Astrocyte (in vitro differentiated cells and primary cell): ENCODE data around the gene MDFIC2. TPM values are rescaled to one million over a fixed set of nuclear protein-coding genes. Genes with fewer than 3 reads are reported as not detected.
A peak's percentile ranks its signal among the peaks of the same experiment; 100 is the strongest.
"Not testable (repeated sequence)": the region's sequence is repeated elsewhere in the genome, so short reads cannot be mapped to it uniquely, and the experiment has no call there.

ENCODE experiments used
- DNase-seq: peaks from one replicate; pipeline ENCODE4 v3.0.0-alpha.2; 2010; ENCODE audit warnings: low read depth
- FAIRE-seq: peaks from 2 replicates; lab custom pipeline; 2011; peaks lifted over from hg19 to GRCh38; lab: Jason Lieb, UNC
- H2AFZ ChIP-seq: 2 replicates; pipeline ENCODE4 v1.6.0; 2012; ENCODE audit warnings: low read depth, low read length, inconsistent platforms
- H3K27ac ChIP-seq: 2 replicates; pipeline ENCODE4 v1.5.1; 2011; ENCODE audit warnings: low read depth, low read length, inconsistent platforms
- H3K27me3 ChIP-seq: 2 replicates; pipeline ENCODE4 v1.6.0; 2011; ENCODE audit warnings: low read length, inconsistent platforms; ENCODE audit not compliant: insufficient read depth
- H3K36me3 ChIP-seq: 2 replicates; pipeline ENCODE4 v1.5.1; 2011; ENCODE audit warnings: low read length, inconsistent platforms; ENCODE audit not compliant: insufficient read depth
- H3K4me1 ChIP-seq: 2 replicates; pipeline ENCODE4 v1.5.1; 2011; ENCODE audit warnings: low read length, inconsistent platforms; ENCODE audit not compliant: insufficient read depth
- H3K4me2 ChIP-seq: 2 replicates; pipeline ENCODE4 v1.6.0; 2012; ENCODE audit warnings: low read length, inconsistent platforms
- H3K4me3 ChIP-seq: 2 replicates; pipeline ENCODE4 v1.5.1; 2011; ENCODE audit warnings: low read depth, mild to moderate bottlenecking, low read length, inconsistent platforms; ENCODE audit not compliant: insufficient read depth
- H3K79me2 ChIP-seq: 2 replicates; pipeline ENCODE4 v1.6.0; 2012; ENCODE audit warnings: mild to moderate bottlenecking, low read length, inconsistent platforms; ENCODE audit not compliant: insufficient read depth
- H3K9ac ChIP-seq: 2 replicates; pipeline ENCODE4 v1.6.0; 2012; ENCODE audit warnings: mild to moderate bottlenecking, low read length, inconsistent platforms
- H3K9me3 ChIP-seq: 2 replicates; pipeline ENCODE4 v1.5.1; 2012; ENCODE audit warnings: low read depth, mild to moderate bottlenecking, low read length, inconsistent platforms; ENCODE audit not compliant: insufficient read depth
- H4K20me1 ChIP-seq: 2 replicates; pipeline ENCODE4 v1.6.0; 2012; ENCODE audit warnings: low read length, inconsistent platforms; ENCODE audit not compliant: insufficient read depth
- H3K27ac Mint-ChIP-seq: one replicate; pipeline ENCODE4 v1.8.0; 2021; ENCODE audit warnings: mild to moderate bottlenecking, mixed read lengths; ENCODE audit not compliant: unreplicated experiment
- H3K27me3 Mint-ChIP-seq: one replicate; pipeline ENCODE4 v1.8.0; 2021; ENCODE audit warnings: low read depth, mixed read lengths; ENCODE audit not compliant: unreplicated experiment
- H3K36me3 Mint-ChIP-seq: one replicate; pipeline ENCODE4 v1.8.0; 2021; ENCODE audit warnings: low read depth, mixed read lengths; ENCODE audit not compliant: unreplicated experiment
- H3K4me1 Mint-ChIP-seq: one replicate; pipeline ENCODE4 v1.8.0; 2021; ENCODE audit warnings: low read depth, mixed read lengths; ENCODE audit not compliant: unreplicated experiment
- H3K4me3 Mint-ChIP-seq: one replicate; pipeline ENCODE4 v1.8.0; 2021; ENCODE audit warnings: mild to moderate bottlenecking, moderate library complexity, mixed read lengths; ENCODE audit not compliant: unreplicated experiment
- H3K9me3 Mint-ChIP-seq: one replicate; pipeline ENCODE4 v1.8.0; 2021; ENCODE audit warnings: mild to moderate bottlenecking, mixed read lengths; ENCODE audit not compliant: unreplicated experiment
- CTCF ChIP-seq: IDR thresholded peaks from 2 replicates; pipeline ENCODE4 v1.5.1; 2011; ENCODE audit warnings: low read depth, mild to moderate bottlenecking, inconsistent platforms, low read length, moderate library complexity; ENCODE audit not compliant: insufficient read depth
- EZH2 ChIP-seq: IDR thresholded peaks from 2 replicates; pipeline ENCODE4 v1.6.1; 2012; ENCODE audit warnings: mild to moderate bottlenecking, low read length, inconsistent platforms; ENCODE audit not compliant: insufficient read depth
- total RNA-seq: library from RNA; stranded (reverse); gene quantifications from 2 replicates; pipeline ENCODE4 v1.2.1, GENCODE V29; 2021

MDFIC2 gene
- total RNA-seq, 1 donor from 2014 or later, result not detected

GRCh38 chr3:70298385-70298784, 14.1 kb downstream of the MDFIC2 start:
- no peaks in the 10 kb centered on the region for H3K4me1 ChIP-seq
- no peaks in the 10 kb centered on the region for H3K9me3 ChIP-seq
- H3K27me3 ChIP-seq, result no peaks in the 10 kb centered on the region
- FAIRE-seq, result no peak
- DNase-seq, result peak; percentile 3
- H2AFZ ChIP-seq, result no peak overlapping the region
- no peaks in the 10 kb centered on the region for H4K20me1 ChIP-seq
- TF ChIP-seq CTCF (no peak), EZH2 (no peak)
- no peak overlapping the region for H3K27ac ChIP-seq
- Mint-ChIP-seq H3K4me3 (no peak overlapping the region), H3K27ac (no peak overlapping the region), H3K4me1 (no peaks in the 10 kb centered on the region), H3K9me3 (no peaks in the 10 kb centered on the region), H3K36me3 (no peaks in the 10 kb centered on the region), H3K27me3 (no peaks in the 10 kb centered on the region)
- H3K9ac ChIP-seq, result no peak overlapping the region
- H3K4me2 ChIP-seq, result no peak overlapping the region
- H3K36me3 ChIP-seq, result no peaks in the 10 kb centered on the region
- H3K4me3 ChIP-seq, result no peak overlapping the region
- no peaks in the 10 kb centered on the region for H3K79me2 ChIP-seq

- Histone ChIP-seq H4K20me1 (no peaks in the 10 kb centered on the region), H2AFZ (no peak overlapping the region), H3K9ac (no peak overlapping the region), H3K27ac (no peak overlapping the region), H3K27me3 (no peaks in the 10 kb centered on the region), H3K79me2 (no peaks in the 10 kb centered on the region), H3K4me1 (no peaks in the 10 kb centered on the region), H3K4me3 (no peak overlapping the region), H3K9me3 (no peaks in the 10 kb centered on the region), H3K36me3 (no peaks in the 10 kb centered on the region), H3K4me2 (no peak overlapping the region)
- Mint-ChIP-seq H3K4me3 (no peak overlapping the region), H3K27me3 (no peaks in the 10 kb centered on the region), H3K4me1 (no peaks in the 10 kb centered on the region), H3K36me3 (no peaks in the 10 kb centered on the region), H3K9me3 (no peaks in the 10 kb centered on the region), H3K27ac (no peak overlapping the region)
- FAIRE-seq, result no peak
- TF ChIP-seq EZH2 (no peak), CTCF (no peak)
- DNase-seq, result no peak
These were observed 21.3 kb downstream of the MDFIC2 start for GRCh38 chr3:70291097-70291482.

GRCh38 chr3:70290431-70291096, 21.9 kb downstream of the MDFIC2 start:
- not testable (repeated sequence) for FAIRE-seq, H3K36me3 Mint-ChIP-seq, H3K4me2 ChIP-seq, H3K79me2 ChIP-seq, H2AFZ ChIP-seq, DNase-seq, H3K27me3 Mint-ChIP-seq, H3K27ac Mint-ChIP-seq, H4K20me1 ChIP-seq, H3K9me3 Mint-ChIP-seq, H3K4me3 Mint-ChIP-seq, H3K4me1 ChIP-seq, H3K27ac ChIP-seq, H3K9ac ChIP-seq, H3K4me1 Mint-ChIP-seq, H3K27me3 ChIP-seq, H3K4me3 ChIP-seq, H3K9me3 ChIP-seq, H3K36me3 ChIP-seq
